H9 (cell line): ENCODE data around the gene PTPMT1. TPM values are rescaled to one million over a fixed set of nuclear protein-coding genes. Genes with fewer than 3 reads are reported as not detected.
"Not testable (repeated sequence)": the region's sequence is repeated elsewhere in the genome, so short reads cannot be mapped to it uniquely, and the experiment has no call there.

Source experiments
- DNase-seq: peaks from one replicate; pipeline ENCODE4 v3.0.0-alpha.2; 2017
- H2AFZ ChIP-seq: one replicate; pipeline ENCODE4 v1.6.1; 2013; ENCODE audit warnings: mild to moderate bottlenecking, low read length, control low read depth, moderate library complexity
- H2AK5ac ChIP-seq: 2 replicates; pipeline ENCODE4 v1.6.1; 2013; ENCODE audit warnings: low read length, control low read depth, mixed read lengths; ENCODE audit not compliant: insufficient read length
- H2BK120ac ChIP-seq: one replicate; pipeline ENCODE4 v1.6.1; 2013; ENCODE audit warnings: low read depth, mild to moderate bottlenecking, low read length, control low read depth, inconsistent platforms; ENCODE audit not compliant: poor library complexity, severe bottlenecking
- H2BK12ac ChIP-seq: 2 replicates; pipeline ENCODE4 v1.6.1; 2013; ENCODE audit warnings: low read length, control low read depth, mixed read lengths, low read depth; ENCODE audit not compliant: insufficient read length
- H2BK15ac ChIP-seq: 2 replicates; pipeline ENCODE4 v1.6.1; 2013; ENCODE audit warnings: low read depth, low read length, control low read depth
- H2BK20ac ChIP-seq: one replicate; pipeline ENCODE4 v1.6.1; 2013; ENCODE audit warnings: low read depth, mild to moderate bottlenecking, low read length, control low read depth, inconsistent platforms; ENCODE audit not compliant: poor library complexity, severe bottlenecking
- H2BK5ac ChIP-seq: 2 replicates; pipeline ENCODE4 v1.6.1; 2013; ENCODE audit warnings: low read length, control low read depth, mixed read lengths; ENCODE audit not compliant: insufficient read length
- H3K14ac ChIP-seq: 2 replicates; pipeline ENCODE4 v1.6.1; 2013; ENCODE audit warnings: low read length, control low read depth; ENCODE audit not compliant: insufficient read depth
- H3K18ac ChIP-seq: 2 replicates; pipeline ENCODE4 v1.6.1; 2013; ENCODE audit warnings: low read depth, mild to moderate bottlenecking, mixed read lengths, low read length, control low read depth; ENCODE audit not compliant: insufficient read length
- H3K23ac ChIP-seq: 2 replicates; pipeline ENCODE4 v1.6.1; 2013; ENCODE audit warnings: low read length, control low read depth, mixed read lengths, low read depth; ENCODE audit not compliant: insufficient read length
- H3K23me2 ChIP-seq: 2 replicates; pipeline ENCODE4 v1.6.1; 2013; ENCODE audit warnings: low read depth, mild to moderate bottlenecking, mixed read lengths, low read length, control low read depth; ENCODE audit not compliant: insufficient read length, poor library complexity, severe bottlenecking
- H3K27ac ChIP-seq: 2 replicates; pipeline ENCODE4 v1.5.1; 2013; ENCODE audit warnings: low read length, control low read depth, mixed read lengths, low read depth; ENCODE audit not compliant: insufficient read length
- H3K27me3 ChIP-seq: 2 replicates; pipeline ENCODE4 v1.6.1; 2013; ENCODE audit warnings: low read length, control low read depth, inconsistent platforms; ENCODE audit not compliant: insufficient read depth
- H3K4ac ChIP-seq: 2 replicates; pipeline ENCODE4 v1.6.1; 2013; ENCODE audit warnings: low read depth, mild to moderate bottlenecking, control low read depth, inconsistent platforms, low read length, moderate library complexity
- H3K4me1 ChIP-seq: 2 replicates; pipeline ENCODE4 v1.6.1; 2013; ENCODE audit warnings: low read length, control low read depth, inconsistent platforms; ENCODE audit not compliant: insufficient read depth
- H3K4me2 ChIP-seq: 2 replicates; pipeline ENCODE4 v1.6.1; 2013; ENCODE audit warnings: low read length, control low read depth, mixed read lengths; ENCODE audit not compliant: insufficient read length, insufficient read depth
- H3K56ac ChIP-seq: 2 replicates; pipeline ENCODE4 v1.6.1; 2013; ENCODE audit warnings: low read depth, mild to moderate bottlenecking, mixed read lengths, low read length, control low read depth; ENCODE audit not compliant: insufficient read length
- H3K79me1 ChIP-seq: 2 replicates; pipeline ENCODE4 v1.6.1; 2013; ENCODE audit warnings: low read depth, mild to moderate bottlenecking, moderate library complexity, low read length, control low read depth, inconsistent platforms; ENCODE audit not compliant: insufficient read depth, poor library complexity, severe bottlenecking
- H3K79me2 ChIP-seq: 2 replicates; pipeline ENCODE4 v1.6.1; 2013; ENCODE audit warnings: low read length, control low read depth, inconsistent platforms; ENCODE audit not compliant: insufficient read depth
- H3K9ac ChIP-seq: 2 replicates; pipeline ENCODE4 v1.6.1; 2013; ENCODE audit warnings: low read length, control low read depth, mixed read lengths; ENCODE audit not compliant: insufficient read length; ENCODE audit errors: extremely low read depth
- H3K9me3 ChIP-seq: one replicate; pipeline ENCODE4 v1.6.1; 2013; ENCODE audit warnings: low read depth, low read length, inconsistent platforms; ENCODE audit not compliant: control insufficient read depth
- H3T11ph ChIP-seq: one replicate; pipeline ENCODE4 v1.6.1; 2013; ENCODE audit warnings: mild to moderate bottlenecking, low read length, control low read depth, inconsistent platforms
- H4K20me1 ChIP-seq: one replicate; pipeline ENCODE4 v1.6.1; 2013; ENCODE audit not compliant: control insufficient read depth, insufficient read length, insufficient read depth
- H4K5ac ChIP-seq: 2 replicates; pipeline ENCODE4 v1.6.1; 2013; ENCODE audit warnings: low read depth, mild to moderate bottlenecking, mixed read lengths, low read length, control low read depth; ENCODE audit not compliant: insufficient read length
- H4K8ac ChIP-seq: replicated peaks from 2 replicates; pipeline ENCODE4 v1.6.1; 2013; ENCODE audit warnings: low read length, control low read depth, mixed read lengths, low read depth; ENCODE audit not compliant: insufficient read length
- H4K91ac ChIP-seq: 2 replicates; pipeline ENCODE4 v1.6.1; 2013; ENCODE audit warnings: low read depth, mild to moderate bottlenecking, moderate library complexity, mixed read lengths, low read length, control low read depth; ENCODE audit not compliant: insufficient read length
- H3K27ac Mint-ChIP-seq, 3 experiments: 2 replicates in 2 of 3; 3 replicates in 1 of 3; pipeline ENCODE4 v1.8.0; 2020 to 2021; ENCODE audit warnings: mixed read lengths in 3 of 3, mild to moderate bottlenecking in 1 of 3, moderate library complexity in 1 of 3
- H3K27me3 Mint-ChIP-seq: 2 replicates; pipeline ENCODE4 v1.8.0; 2021; ENCODE audit warnings: low read depth, mild to moderate bottlenecking, moderate library complexity, mixed read lengths
- H3K36me3 Mint-ChIP-seq, 3 experiments: 2 replicates in 2 of 3; 3 replicates in 1 of 3; pipeline ENCODE4 v1.8.0; 2020 to 2021; ENCODE audit warnings: low read depth in 3 of 3, mixed read lengths in 3 of 3; ENCODE audit not compliant: insufficient read depth in 1 of 3
- H3K4me1 Mint-ChIP-seq, 2 experiments: 2 replicates each; pipeline ENCODE4 v1.8.0; 2020; ENCODE audit warnings: mixed read lengths in 2 of 2
- H3K4me3 Mint-ChIP-seq, 2 experiments: 2 replicates in 1 of 2; 3 replicates in 1 of 2; pipeline ENCODE4 v1.8.0; 2020 to 2021; ENCODE audit warnings: mild to moderate bottlenecking in 2 of 2, mixed read lengths in 2 of 2, moderate library complexity in 1 of 2
- H3K9me3 Mint-ChIP-seq, 2 experiments: 2 replicates in 1 of 2; 3 replicates in 1 of 2; pipeline ENCODE4 v1.8.0; 2020; ENCODE audit warnings: mild to moderate bottlenecking in 2 of 2, mixed read lengths in 2 of 2, moderate library complexity in 1 of 2
- WGBS: extraction: QIAGEN DNeasy Blood & Tissue Kit; methylation state at CpG from one replicate; pipeline ENCODE4 v1.1.7; 2013; ENCODE audit warnings: missing lambda C conversion rate, low lambda C conversion rate, mixed read lengths; ENCODE audit not compliant: insufficient read length; ENCODE audit errors: extremely low coverage; 5-methylcytosine and 5-hydroxymethylcytosine counted together
- total RNA-seq: library from RNA; stranded (reverse); gene quantifications from 2 replicates; pipeline ENCODE4 v1.2.1, GENCODE V29; 2021
- TF ChIP-seq, protein P1 (sequence below): fragments of 200-600 bp; sonication (generic); conservative IDR thresholded peaks from 3 replicates; pipeline ENCODE4 v1.8.0; 2021; ENCODE audit warnings: antibody characterized with exemption, mild to moderate bottlenecking

PTPMT1 gene
- total RNA-seq, 1 experiment from 2014 or later: 72.9 TPM

DNA sequence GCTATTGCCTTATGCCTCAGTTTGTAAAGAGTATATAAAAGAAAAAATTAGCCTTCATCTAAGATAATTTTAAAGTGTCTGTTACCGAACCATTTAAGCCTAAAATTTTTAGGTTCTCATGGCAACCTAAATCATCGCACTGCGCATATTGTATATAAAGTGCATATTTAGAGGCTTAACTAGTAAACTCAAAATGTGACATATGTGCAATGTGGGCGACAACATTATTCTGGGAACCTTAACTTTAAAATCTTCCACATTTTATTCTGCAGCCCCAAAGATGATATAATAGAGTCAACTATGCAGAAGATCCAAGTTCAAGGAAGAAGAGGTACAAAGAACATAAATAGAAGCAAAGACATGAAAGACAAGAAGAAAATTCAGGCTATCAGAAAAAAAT is 35.4 kb upstream of the PTPMT1 start:
- Mint-ChIP-seq H3K27me3 (no peaks in the 10 kb centered on the region; the same call in 1 of the 2 replicates), H3K4me3 (no peak overlapping the region), H3K9me3 (no peaks in the 10 kb centered on the region), H3K27ac (peak overlapping the region in 1 of 3 experiments; percentile 18; a peak in 2 of 7 replicates), H3K4me1 (peaks cover 28 to 29% of the 10 kb centered on the region in 2 experiments), H3K36me3 (peaks cover 0 to 11% (median 4%) of the 10 kb centered on the region in 3 experiments; a peak in 4 of 7 replicates)
- no CpG with 5 or more reads among the region's 4 CpGs for WGBS
- Histone ChIP-seq H4K91ac (no peak overlapping the region), H3K27ac (no peak overlapping the region), H4K8ac (no peak overlapping the region), H3K23me2 (no peaks in the 10 kb centered on the region), H3K18ac (no peak overlapping the region), H2AFZ (no peak overlapping the region), H3K27me3 (no peaks in the 10 kb centered on the region), H3K14ac (no peak overlapping the region), H3K23ac (no peak overlapping the region), H3K79me1 (peaks cover 4% of the 10 kb centered on the region), H2BK20ac (no peak overlapping the region), H2BK12ac (no peak overlapping the region), H2BK15ac (no peak overlapping the region), H3K4me1 (no peaks in the 10 kb centered on the region; the same call in 1 of the 2 replicates), H3K9me3 (no peaks in the 10 kb centered on the region), H2BK120ac (no peak overlapping the region), H3K4ac (no peak overlapping the region), H3K56ac (no peak overlapping the region), H3K9ac (no peak overlapping the region), H3K4me2 (no peak overlapping the region), H2AK5ac (no peak overlapping the region), H3T11ph (no peak overlapping the region), H4K5ac (no peak overlapping the region), H3K79me2 (peaks cover 63% of the 10 kb centered on the region; the same call in 1 of the 2 replicates), H2BK5ac (no peak overlapping the region), H4K20me1 (no peaks in the 10 kb centered on the region)
- TF ChIP-seq, protein P1, sequence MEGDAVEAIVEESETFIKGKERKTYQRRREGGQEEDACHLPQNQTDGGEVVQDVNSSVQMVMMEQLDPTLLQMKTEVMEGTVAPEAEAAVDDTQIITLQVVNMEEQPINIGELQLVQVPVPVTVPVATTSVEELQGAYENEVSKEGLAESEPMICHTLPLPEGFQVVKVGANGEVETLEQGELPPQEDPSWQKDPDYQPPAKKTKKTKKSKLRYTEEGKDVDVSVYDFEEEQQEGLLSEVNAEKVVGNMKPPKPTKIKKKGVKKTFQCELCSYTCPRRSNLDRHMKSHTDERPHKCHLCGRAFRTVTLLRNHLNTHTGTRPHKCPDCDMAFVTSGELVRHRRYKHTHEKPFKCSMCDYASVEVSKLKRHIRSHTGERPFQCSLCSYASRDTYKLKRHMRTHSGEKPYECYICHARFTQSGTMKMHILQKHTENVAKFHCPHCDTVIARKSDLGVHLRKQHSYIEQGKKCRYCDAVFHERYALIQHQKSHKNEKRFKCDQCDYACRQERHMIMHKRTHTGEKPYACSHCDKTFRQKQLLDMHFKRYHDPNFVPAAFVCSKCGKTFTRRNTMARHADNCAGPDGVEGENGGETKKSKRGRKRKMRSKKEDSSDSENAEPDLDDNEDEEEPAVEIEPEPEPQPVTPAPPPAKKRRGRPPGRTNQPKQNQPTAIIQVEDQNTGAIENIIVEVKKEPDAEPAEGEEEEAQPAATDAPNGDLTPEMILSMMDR: no peak
- DNase-seq: no peak

DNA sequence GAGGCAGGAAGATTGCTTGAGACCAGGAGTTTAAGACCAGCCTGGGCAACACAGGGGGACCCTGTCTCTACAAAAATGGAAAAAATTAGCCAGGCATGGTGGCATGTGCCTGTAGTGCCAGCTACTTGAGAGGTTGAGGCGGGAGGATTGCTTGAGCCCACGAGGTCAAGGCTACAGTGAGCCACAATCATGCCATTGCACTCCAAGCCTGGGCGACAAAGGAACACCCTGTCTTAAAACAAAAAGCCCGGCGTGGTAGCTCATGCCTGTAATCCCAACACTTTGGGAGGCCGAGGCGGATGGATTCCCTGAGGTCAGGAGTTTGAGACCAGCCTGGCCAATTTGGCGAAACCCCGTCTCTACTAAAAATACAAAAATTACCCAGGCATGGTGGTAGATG is 34.7 kb upstream of the PTPMT1 start:
- not testable (repeated sequence) for H3K4ac ChIP-seq, H4K5ac ChIP-seq, H2BK5ac ChIP-seq, H2BK12ac ChIP-seq, H2BK15ac ChIP-seq, H3K27me3 Mint-ChIP-seq, H4K8ac ChIP-seq, H3K18ac ChIP-seq, H3T11ph ChIP-seq, H3K9me3 Mint-ChIP-seq, H3K14ac ChIP-seq, H2AFZ ChIP-seq, DNase-seq, H3K9me3 ChIP-seq, H3K4me3 Mint-ChIP-seq, H2BK20ac ChIP-seq, H2BK120ac ChIP-seq, H3K4me1 ChIP-seq, H4K91ac ChIP-seq, H3K27ac ChIP-seq, H3K23me2 ChIP-seq, H3K56ac ChIP-seq, H3K9ac ChIP-seq, H3K23ac ChIP-seq, H3K79me1 ChIP-seq, H3K4me2 ChIP-seq, H3K27me3 ChIP-seq, H2AK5ac ChIP-seq, H4K20me1 ChIP-seq
- H3K79me2 ChIP-seq: peaks cover 59% of the 10 kb centered on the region; the same call in 1 of the 2 replicates
- Mint-ChIP-seq H3K4me1 (peaks cover 22% of the 10 kb centered on the region in 2 experiments), H3K36me3 (peaks cover 0 to 15% (median 4%) of the 10 kb centered on the region in 3 experiments; a peak in 4 of 7 replicates), H3K27ac (peak overlapping the region; percentile 18 to 81 (median 76); a peak in 5 of 7 replicates)
- no CpG with 5 or more reads among the region's 9 CpGs for WGBS
